ENCODE measurements around the gene GGTA1. TPM values are rescaled to one million over a fixed set of nuclear protein-coding genes. Genes with fewer than 3 reads are reported as not detected.

Gene GGTA1
- total RNA-seq (1 to 10 TPM; 2.4 to 3.3 TPM), polyA plus RNA-seq (1 to 10 TPM; 2.5 to 3.1 TPM)

- 1% methylated on average over 72 of the region's 72 CpGs for WGBS
- Histone ChIP-seq H3K4me3 (ENCODE audit: low read depth in 1 of 3, low read length in 3 of 3) (peak within 1 kb of the TSS; percentile 53 to 66 (median 61)), H3K36me3 (ENCODE audit: control insufficient read depth in 4 of 4, insufficient read depth in 3 of 4, low read depth in 1 of 4, low read length in 3 of 4) (no peaks in the 10 kb centered on the region), H3K9me3 (ENCODE audit: control insufficient read depth in 4 of 4, low read length in 3 of 4) (no peaks in the 10 kb centered on the region), H3K4me1 (ENCODE audit: control insufficient read depth in 4 of 4, insufficient read depth in 4 of 4, low read length in 3 of 4) (peaks cover 9 to 25% (median 21%) of the 10 kb centered on the region in 4 donors), H3K9ac (ENCODE audit: low read depth in 1 of 2, low read length in 2 of 2) (no peak within 1 kb of the TSS), H3K27me3 (ENCODE audit: control insufficient read depth in 4 of 4, insufficient read depth in 4 of 4, low read length in 3 of 4) (peaks cover 0 to 4% (median 0%) of the 10 kb centered on the region in 4 donors), H3K27ac (ENCODE audit: low read depth in 1 of 2, low read length in 2 of 2) (peak within 1 kb of the TSS; percentile 44 to 58)
- DNase-seq (ENCODE audit: low spot score), result peak; percentile 40
- TF ChIP-seq, protein P1, sequence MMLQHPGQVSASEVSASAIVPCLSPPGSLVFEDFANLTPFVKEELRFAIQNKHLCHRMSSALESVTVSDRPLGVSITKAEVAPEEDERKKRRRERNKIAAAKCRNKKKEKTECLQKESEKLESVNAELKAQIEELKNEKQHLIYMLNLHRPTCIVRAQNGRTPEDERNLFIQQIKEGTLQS (IDR thresholded peaks at IDR 0.05), result no peak
- no peak for TF ChIP-seq TAF1 (conservative IDR thresholded peaks at IDR 0.05)
- TF ChIP-seq HNF4G (IDR thresholded peaks at IDR 0.05), result no peak
- TF ChIP-seq YY1 (IDR thresholded peaks at IDR 0.05), result no peak
- no peak for TF ChIP-seq SP1 (IDR thresholded peaks at IDR 0.05)
- TF ChIP-seq HNF4A (conservative IDR thresholded peaks at IDR 0.05), result no peak
- TF ChIP-seq MAX (IDR thresholded peaks at IDR 0.05), result no peak
- TF ChIP-seq FOXA2 (IDR thresholded peaks at IDR 0.05), result no peak
- no peak for TF ChIP-seq REST (IDR thresholded peaks at IDR 0.05)
- TF ChIP-seq CTCF (IDR thresholded peaks at IDR 0.05; ENCODE audit: low read depth, low read length, missing input control), result no peak
- no peak for TF ChIP-seq RAD21 (IDR thresholded peaks at IDR 0.05)
- no peak for TF ChIP-seq NR2F2 (IDR thresholded peaks at IDR 0.05)
- TF ChIP-seq, protein P2, sequence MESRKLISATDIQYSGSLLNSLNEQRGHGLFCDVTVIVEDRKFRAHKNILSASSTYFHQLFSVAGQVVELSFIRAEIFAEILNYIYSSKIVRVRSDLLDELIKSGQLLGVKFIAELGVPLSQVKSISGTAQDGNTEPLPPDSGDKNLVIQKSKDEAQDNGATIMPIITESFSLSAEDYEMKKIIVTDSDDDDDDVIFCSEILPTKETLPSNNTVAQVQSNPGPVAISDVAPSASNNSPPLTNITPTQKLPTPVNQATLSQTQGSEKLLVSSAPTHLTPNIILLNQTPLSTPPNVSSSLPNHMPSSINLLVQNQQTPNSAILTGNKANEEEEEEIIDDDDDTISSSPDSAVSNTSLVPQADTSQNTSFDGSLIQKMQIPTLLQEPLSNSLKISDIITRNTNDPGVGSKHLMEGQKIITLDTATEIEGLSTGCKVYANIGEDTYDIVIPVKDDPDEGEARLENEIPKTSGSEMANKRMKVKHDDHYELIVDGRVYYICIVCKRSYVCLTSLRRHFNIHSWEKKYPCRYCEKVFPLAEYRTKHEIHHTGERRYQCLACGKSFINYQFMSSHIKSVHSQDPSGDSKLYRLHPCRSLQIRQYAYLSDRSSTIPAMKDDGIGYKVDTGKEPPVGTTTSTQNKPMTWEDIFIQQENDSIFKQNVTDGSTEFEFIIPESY (IDR thresholded peaks at IDR 0.05), result no peak
- no peak for TF ChIP-seq RXRA (IDR thresholded peaks at IDR 0.05)
- no peak for TF ChIP-seq EGR1 (IDR thresholded peaks at IDR 0.05; ENCODE audit: low read depth in 2 of 2)
- no peak for TF ChIP-seq FOXA1 (IDR thresholded peaks at IDR 0.05)
- no peak for TF ChIP-seq GABPA (IDR thresholded peaks at IDR 0.05 in 1 of 2, conservative IDR thresholded peaks at IDR 0.05 in 1 of 2)
- TF ChIP-seq JUND (IDR thresholded peaks at IDR 0.05), result no peak
Measured at GRCh38 chr9:121499427-121500164, at the start of gene GGTA1. Gene GGTA1, minus strand, starts transcription at chr9:121499844. Its CDS starts 31,922 bp downstream, at chr9:121467922.
